Caco-2 (cell line): ENCODE results near the gene ARFIP1. TPM values are rescaled to one million over a fixed set of nuclear protein-coding genes. Genes with fewer than 3 reads are reported as not detected.

Experiments
- BruUV-seq: library from RNA; stranded (reverse); fragments of 400-500 nt; replicated peaks from 2 replicates; lab custom pipeline; 2021; lab: Mats Ljungman, UMichigan
- CTCF ChIA-PET: fragments of 300-600 bp; sonication (Branson Sonifier 250); formaldehyde crosslinking; loops from one replicate; lab custom pipeline; 2022; ENCODE audit warnings: antibody characterized with exemption; lab: Charles Lee
- POLR2A ChIA-PET: fragments of 300-600 bp; sonication (Branson Sonifier 250); formaldehyde crosslinking; loops from one replicate; lab custom pipeline; 2022; ENCODE audit warnings: antibody characterized with exemption; lab: Charles Lee
- DNase-seq, 2 experiments: peaks; one replicate each; pipeline versions ENCODE4 v3.0.0 to v3.0.0-alpha.2; 2020 to 2022
- H3K27me3 ChIP-seq: replicated peaks from 2 replicates; pipeline ENCODE4 v1.6.0; 2011; ENCODE audit warnings: low read length; ENCODE audit not compliant: control insufficient read depth, insufficient read depth
- H3K36me3 ChIP-seq: 2 replicates; pipeline ENCODE4 v1.5.1; 2011; ENCODE audit warnings: low read length; ENCODE audit not compliant: control insufficient read depth, insufficient read depth
- H3K4me1 ChIP-seq: fragments of 250-450 bp; sonication (Bioruptor Pico); 2 replicates; pipeline ENCODE4 v1.5.1; 2020; ENCODE audit warnings: mild to moderate bottlenecking
- H3K4me3 ChIP-seq: 2 replicates; pipeline ENCODE4 v1.5.1; 2011; ENCODE audit warnings: low read depth, mild to moderate bottlenecking, control low read depth, low read length
- H3K9me3 ChIP-seq: fragments of 250-450 bp; sonication (Bioruptor Pico); 2 replicates; pipeline ENCODE4 v1.5.1; 2020; ENCODE audit warnings: mild to moderate bottlenecking, moderate library complexity
- H3K27ac Mint-ChIP-seq: one replicate; pipeline ENCODE4 v1.8.0; 2022; ENCODE audit warnings: mixed read lengths; ENCODE audit not compliant: unreplicated experiment
- H3K27me3 Mint-ChIP-seq: one replicate; pipeline ENCODE4 v1.8.0; 2022; ENCODE audit warnings: mixed read lengths; ENCODE audit not compliant: insufficient read depth, unreplicated experiment
- H3K36me3 Mint-ChIP-seq: one replicate; pipeline ENCODE4 v1.8.0; 2022; ENCODE audit warnings: mild to moderate bottlenecking, mixed read lengths; ENCODE audit not compliant: insufficient read depth, unreplicated experiment
- H3K4me1 Mint-ChIP-seq: one replicate; pipeline ENCODE4 v1.8.0; 2022; ENCODE audit warnings: low read depth, mixed read lengths; ENCODE audit not compliant: unreplicated experiment
- H3K4me3 Mint-ChIP-seq: one replicate; pipeline ENCODE4 v1.8.0; 2022; ENCODE audit warnings: mild to moderate bottlenecking, moderate library complexity, mixed read lengths; ENCODE audit not compliant: unreplicated experiment
- H3K9me3 Mint-ChIP-seq: one replicate; pipeline ENCODE4 v1.8.0; 2022; ENCODE audit warnings: mixed read lengths; ENCODE audit not compliant: unreplicated experiment
- CTCF ChIP-seq, 2 experiments: fragments of 200-600 bp in 1 of 2; IDR thresholded peaks; 1 replicate in 1 of 2; 2 replicates in 1 of 2; pipeline versions ENCODE4 v1.5.1 to v1.8.0; 2011 to 2022; ENCODE audit warnings: antibody characterized with exemption in 1 of 2, control low read depth in 1 of 2, inconsistent platforms in 1 of 2, low read depth in 1 of 2, low read length in 1 of 2, mild to moderate bottlenecking in 1 of 2, moderate library complexity in 1 of 2; ENCODE audit not compliant: insufficient read depth in 1 of 2, severe bottlenecking in 1 of 2, unreplicated experiment in 1 of 2
- intact Hi-C: fragments of 100-400 bp; cut with micrococcal nuclease; formaldehyde crosslinking; loops from one replicate; pipeline ENCODE4 v1.10.0; 2022; ENCODE audit not compliant: unreplicated experiment
- total RNA-seq: library from RNA; stranded (reverse); gene quantifications from 2 replicates; pipeline ENCODE4 v1.2.3, GENCODE V29; 2022

ARFIP1 gene
- total RNA-seq, 1 experiment from 2014 or later: 31.9 TPM

- Mint-ChIP-seq H3K9me3 (peaks cover under 1% of the 10 kb centered on the region), H3K27me3 (no peaks in the 10 kb centered on the region), H3K27ac (no peak overlapping the region), H3K4me3 (no peak overlapping the region), H3K4me1 (peaks cover 11% of the 10 kb centered on the region), H3K36me3 (peaks cover 11% of the 10 kb centered on the region)
- H3K4me3 ChIP-seq: no peak overlapping the region
- intact Hi-C loops: no loop called here
- POLR2A ChIA-PET: no interaction called here
- no TSS peak for BruUV-seq
- H3K4me1 ChIP-seq: no peaks in the 10 kb centered on the region
- no peaks in the 10 kb centered on the region for H3K9me3 ChIP-seq
- TF ChIP-seq CTCF (IDR thresholded peaks at IDR 0.05; ENCODE audit: insufficient read depth in 1 of 2, low read depth in 1 of 2, low read length in 1 of 2, severe bottlenecking in 1 of 2, unreplicated experiment in 1 of 2): no peak
- no peaks in the 10 kb centered on the region for H3K27me3 ChIP-seq
- no peak for DNase-seq
- CTCF ChIA-PET: no interaction called here
- no peaks in the 10 kb centered on the region for H3K36me3 ChIP-seq
These were observed 130.1 kb downstream of the ARFIP1 start for GRCh38 chr4:152909901-152910300.

GRCh38 chr4:152910521-152910920, 130.8 kb downstream of the ARFIP1 start:
- ChIA-PET POLR2A (no interaction called here), CTCF (no interaction called here)
- no peak for DNase-seq
- Histone ChIP-seq H3K27me3 (no peaks in the 10 kb centered on the region), H3K4me3 (no peak overlapping the region), H3K4me1 (no peaks in the 10 kb centered on the region), H3K9me3 (no peaks in the 10 kb centered on the region), H3K36me3 (no peaks in the 10 kb centered on the region)
- peaks cover 11% of the 10 kb centered on the region for H3K4me1 Mint-ChIP-seq
- no peaks in the 10 kb centered on the region for H3K9me3 Mint-ChIP-seq
- TF ChIP-seq CTCF (IDR thresholded peaks at IDR 0.05; ENCODE audit: insufficient read depth in 1 of 2, low read depth in 1 of 2, low read length in 1 of 2, severe bottlenecking in 1 of 2, unreplicated experiment in 1 of 2): no peak
- no TSS peak for BruUV-seq
- no peak overlapping the region for H3K4me3 Mint-ChIP-seq
- H3K36me3 Mint-ChIP-seq: peaks cover 11% of the 10 kb centered on the region
- H3K27ac Mint-ChIP-seq: no peak overlapping the region
- H3K27me3 Mint-ChIP-seq: no peaks in the 10 kb centered on the region
- intact Hi-C loops: no loop called here

- no peaks in the 10 kb centered on the region for H3K4me1 Mint-ChIP-seq
These were observed 138.0 kb downstream of the ARFIP1 start for GRCh38 chr4:152917543-152918395.

More at GRCh38 chr4:152917543-152918395, 138.0 kb downstream of the ARFIP1 start:
- Mint-ChIP-seq H3K4me3 (no peak overlapping the region), H3K36me3 (peaks cover 10% of the 10 kb centered on the region), H3K27ac (no peak overlapping the region), H3K9me3 (peaks cover 23% of the 10 kb centered on the region), H3K27me3 (no peaks in the 10 kb centered on the region)
- ChIA-PET CTCF (no interaction called here), POLR2A (no interaction called here)
- Histone ChIP-seq H3K4me1 (no peaks in the 10 kb centered on the region), H3K27me3 (no peaks in the 10 kb centered on the region), H3K4me3 (no peak overlapping the region), H3K36me3 (no peaks in the 10 kb centered on the region), H3K9me3 (peaks cover 10% of the 10 kb centered on the region; the same call in 1 of the 2 replicates)
- DNase-seq: no peak
- intact Hi-C loops: no loop called here
- BruUV-seq: no TSS peak
- no peak for TF ChIP-seq CTCF (IDR thresholded peaks at IDR 0.05; ENCODE audit: insufficient read depth in 1 of 2, low read depth in 1 of 2, low read length in 1 of 2, severe bottlenecking in 1 of 2, unreplicated experiment in 1 of 2)
